Fibroblast of skin of scalp (primary cell): ENCODE measurements around the gene ACTA1.
A peak's percentile ranks its signal among the peaks of the same experiment; 100 is the strongest.
"Not testable (repeated sequence)": the region's sequence is repeated elsewhere in the genome, so short reads cannot be mapped to it uniquely, and the experiment has no call there.

Experiments used
- DNase-seq: peaks from one replicate; pipeline ENCODE4 v3.0.0-alpha.2; 2013

ACTA1 gene

GRCh38 chr1:229409616-229410369 is 24.1 kb downstream of the ACTA1 start:
- no peak for DNase-seq

GRCh38 chr1:229408458-229409037 is 25.3 kb downstream of the ACTA1 start:
- peak; percentile 61 for DNase-seq

- no peak for DNase-seq
Observed at GRCh38 chr1:229407206-229408026, 26.5 kb downstream of the ACTA1 start.

- DNase-seq = no peak
Observed at GRCh38 chr1:229406798-229407197, 27.1 kb downstream of the ACTA1 start.

GRCh38 chr1:229403573-229403972 is 30.3 kb downstream of the ACTA1 start:
- no peak for DNase-seq

GRCh38 chr1:229402993-229403392 is 30.9 kb downstream of the ACTA1 start:
- no peak for DNase-seq

- DNase-seq = not testable (repeated sequence)
Observed at GRCh38 chr1:229402329-229402728, 31.6 kb downstream of the ACTA1 start.

- no peak for DNase-seq
Observed at GRCh38 chr1:229397762-229398161, 36.1 kb downstream of the ACTA1 start.

GRCh38 chr1:229396585-229397206 is 37.2 kb downstream of the ACTA1 start:
- DNase-seq = no peak

GRCh38 chr1:229394517-229394916 is 39.4 kb downstream of the ACTA1 start:
- not testable (repeated sequence) for DNase-seq

GRCh38 chr1:229392936-229393335 is 41.0 kb downstream of the ACTA1 start:
- no peak for DNase-seq

- no peak for DNase-seq
Observed at GRCh38 chr1:229390130-229390529, 43.8 kb downstream of the ACTA1 start.

GRCh38 chr1:229388897-229389580 is 44.9 kb downstream of the ACTA1 start:
- peak; percentile 56 for DNase-seq

GRCh38 chr1:229385853-229386456 is 47.9 kb downstream of the ACTA1 start:
- DNase-seq = no peak

- no peak for DNase-seq
Observed at GRCh38 chr1:229384822-229385221, 49.1 kb downstream of the ACTA1 start.

GRCh38 chr1:229383961-229384360 is 49.9 kb downstream of the ACTA1 start:
- no peak for DNase-seq

- DNase-seq = no peak
Observed at GRCh38 chr1:229383188-229383587, 50.7 kb downstream of the ACTA1 start.
